Aorta (tissue), 5 donors: ENCODE measurements around the gene HOXB2. TPM values are rescaled to one million over a fixed set of nuclear protein-coding genes. Genes with fewer than 3 reads are reported as not detected.

ENCODE experiments used
- ATAC-seq: fragments of 200-7000 bp; cut with Tn5 transposase; one replicate; pipeline ENCODE4 v1.9.1; 2022; ENCODE audit warnings: moderate library complexity; ENCODE audit not compliant: low FRiP score
- DNase-seq, 2 donors: peaks; one replicate each; pipeline ENCODE4 v3.0.0-alpha.2; 2020
- H3K27ac ChIP-seq, 2 donors: one replicate each; pipeline ENCODE4 v1.5.1; 2013; ENCODE audit warnings: low read length in 2 of 2, mild to moderate bottlenecking in 2 of 2, moderate library complexity in 2 of 2, control low read depth in 1 of 2, inconsistent platforms in 1 of 2, low read depth in 1 of 2
- H3K27me3 ChIP-seq, 2 donors: one replicate each; pipeline ENCODE4 v1.6.1; 2013; ENCODE audit warnings: control low read depth in 1 of 2, low read length in 1 of 2, mild to moderate bottlenecking in 1 of 2, moderate library complexity in 1 of 2; ENCODE audit not compliant: insufficient read depth in 2 of 2, control insufficient read depth in 1 of 2
- H3K36me3 ChIP-seq, 2 donors: one replicate each; pipeline ENCODE4 v1.6.1; 2013; ENCODE audit warnings: control low read depth in 1 of 2, low read length in 1 of 2, mild to moderate bottlenecking in 1 of 2; ENCODE audit not compliant: insufficient read depth in 2 of 2, control insufficient read depth in 1 of 2
- H3K4me1 ChIP-seq, 2 donors: one replicate each; pipeline ENCODE4 v1.6.1; 2013; ENCODE audit warnings: low read length in 2 of 2, control low read depth in 1 of 2, mild to moderate bottlenecking in 1 of 2, moderate library complexity in 1 of 2; ENCODE audit not compliant: insufficient read depth in 2 of 2, control insufficient read depth in 1 of 2
- H3K4me3 ChIP-seq, 2 donors: one replicate each; pipeline ENCODE4 v1.5.1; 2013; ENCODE audit warnings: low read length in 2 of 2, control low read depth in 1 of 2, mild to moderate bottlenecking in 1 of 2
- H3K9me3 ChIP-seq: one replicate; pipeline ENCODE4 v1.6.1; 2013; ENCODE audit warnings: mild to moderate bottlenecking, low read length; ENCODE audit not compliant: control insufficient read depth
- WGBS, 2 donors: extraction: QIAGEN DNeasy Blood & Tissue Kit; methylation state at CpG; one replicate each; pipeline ENCODE4 v1.1.7; 2013; 5-methylcytosine and 5-hydroxymethylcytosine counted together
- intact Hi-C, 2 donors: fragments of 100-400 bp; cut with DNase I; formaldehyde crosslinking; loops; one replicate each; pipeline versions ENCODE4 v1.14.2 to v1.15.0; 2022
- polyA plus RNA-seq, 2 donors: library from polyadenylated mRNA; stranded (reverse); fragments of 200-250 nt; gene quantifications; one replicate each; pipeline ENCODE4 v1.2.3, GENCODE V29; 2013
- total RNA-seq, 2 donors: library from RNA; stranded (reverse); fragmentation: NEBNext Ultra II Directional; extraction: Animal tissue kit (Norgen Biotek cat#: 25700); gene quantifications; one replicate each; pipeline ENCODE4 v1.2.1, GENCODE V29; 2021
- donor health status: healthy with polysubstance abuse.
- donor health status: Bipolar disorder and iron deficiency.
- donor health status: DM: no; HTN: no; CAD: no.
- donor health status: DM: no; HTN: no; CAD: no.
- donor health status: DM: yes; HTN: yes; CAD: no.

The HOXB2 gene
- total and polyA plus RNA-seq, 4 donors = 7.6 to 61.0 (median 31.2) TPM

DNA sequence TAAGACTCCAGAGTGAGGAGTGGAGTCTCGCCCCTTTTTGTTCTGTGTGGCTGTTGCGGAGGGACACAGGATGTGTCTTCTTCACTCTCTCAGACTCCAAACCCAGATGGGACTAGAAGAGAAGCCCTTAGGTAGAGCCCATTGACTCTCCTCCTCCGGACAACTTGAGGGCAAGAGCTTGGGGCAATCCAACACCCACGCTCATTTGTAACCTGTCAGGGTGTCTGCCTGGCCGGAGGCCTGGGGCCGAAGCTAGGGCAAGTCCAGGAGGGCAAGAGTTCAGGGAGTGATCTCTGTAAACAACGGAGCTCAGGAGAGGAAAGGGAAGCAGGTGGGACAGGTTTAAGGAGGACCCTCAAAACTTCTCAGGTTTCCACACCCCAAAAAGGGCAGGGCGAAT, 12.6 kb downstream of the HOXB2 start:
- H3K27ac ChIP-seq = no peak overlapping the region
- ATAC-seq = no peak
- H3K9me3 ChIP-seq = no peaks in the 10 kb centered on the region
- no peaks in the 10 kb centered on the region for H3K4me1 ChIP-seq
- intact Hi-C loops = no loop called here
- no peak for DNase-seq
- H3K36me3 ChIP-seq = no peaks in the 10 kb centered on the region
- 92 to 98% methylated on average over 8 of the region's 8 CpGs for WGBS, 2 donors
- no peak overlapping the region for H3K4me3 ChIP-seq
- H3K27me3 ChIP-seq = no peaks in the 10 kb centered on the region

DNA sequence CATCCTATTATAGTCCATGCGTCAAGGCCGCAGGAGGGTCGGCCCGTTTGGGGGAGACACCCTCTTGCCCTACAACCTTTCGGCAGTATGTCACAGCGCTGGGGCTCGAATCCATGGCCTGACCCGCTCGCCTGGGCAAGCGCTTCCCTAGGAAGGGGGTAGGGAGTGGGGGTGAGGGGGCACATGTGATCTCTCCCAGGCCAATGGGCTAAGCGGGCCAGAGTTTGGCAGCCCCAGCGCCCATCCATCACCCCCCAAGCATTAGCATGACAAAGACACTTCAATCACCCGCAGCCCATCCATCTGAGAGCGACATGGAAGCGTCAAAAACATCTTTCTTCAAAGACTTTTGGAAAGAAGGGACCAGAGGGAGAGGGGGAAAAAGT, 14.0 kb downstream of the HOXB2 start, which contains the start of gene HOXB1:
HOXB1 (minus strand) TSS at position 125 of the 386 bp plus-strand sequence; CDS start at position 18, 107 bp downstream.
- no peaks in the 10 kb centered on the region for H3K27me3 ChIP-seq
- ATAC-seq (no peak), DNase-seq (no peak)
- H3K4me3 ChIP-seq = no peak within 1 kb of the TSS
- H3K27ac ChIP-seq = no peak within 1 kb of the TSS
- H3K4me1 ChIP-seq = no peaks in the 10 kb centered on the region
- H3K36me3 ChIP-seq = no peaks in the 10 kb centered on the region
- intact Hi-C loops = no loop called here
- 83 to 89% methylated on average over 15 of the region's 15 CpGs for WGBS, 2 donors
- H3K9me3 ChIP-seq = no peaks in the 10 kb centered on the region

DNA sequence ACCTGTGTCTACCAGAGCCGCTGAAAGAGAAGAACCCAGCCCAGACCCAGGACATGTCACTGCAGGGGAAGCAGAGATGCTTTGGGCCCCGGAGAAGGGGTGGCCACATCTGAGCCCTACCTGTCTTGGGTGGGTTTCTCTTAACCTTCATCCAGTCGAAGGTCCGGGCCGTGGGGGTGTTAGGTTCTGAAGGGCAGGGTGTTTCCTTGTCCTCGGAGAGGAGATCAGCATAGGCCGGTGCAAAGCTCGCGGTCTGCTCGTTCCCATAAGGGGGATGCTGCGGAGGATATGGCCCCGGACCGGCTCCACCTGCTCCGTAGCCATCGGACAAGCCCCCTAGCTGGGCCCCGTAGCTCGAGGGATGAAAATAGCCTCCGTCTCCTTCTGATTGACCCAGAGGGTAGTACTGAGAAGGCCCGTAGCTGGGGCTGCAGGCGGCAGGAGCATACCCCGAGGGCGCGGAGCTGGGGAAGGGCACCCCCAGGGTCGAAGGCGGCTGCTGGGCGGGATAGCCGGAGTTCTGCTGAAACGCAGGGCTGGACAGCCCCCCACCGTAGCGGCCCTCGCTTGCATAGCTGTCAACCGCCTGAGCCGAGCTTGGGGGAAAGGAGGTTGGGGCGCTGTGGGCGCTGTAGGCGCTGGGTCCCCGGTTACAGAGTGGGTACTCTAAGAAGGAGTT, 14.6 kb downstream of the HOXB2 start:
- DNase-seq (no peak), ATAC-seq (no peak)
- Histone ChIP-seq H3K9me3 (no peaks in the 10 kb centered on the region), H3K4me1 (no peaks in the 10 kb centered on the region), H3K27me3 (no peaks in the 10 kb centered on the region), H3K4me3 (no peak overlapping the region), H3K36me3 (no peaks in the 10 kb centered on the region), H3K27ac (no peak overlapping the region)
- WGBS, 2 donors = 73 to 84% methylated on average over 37 of the region's 37 CpGs
- intact Hi-C loops = no loop called here

DNA sequence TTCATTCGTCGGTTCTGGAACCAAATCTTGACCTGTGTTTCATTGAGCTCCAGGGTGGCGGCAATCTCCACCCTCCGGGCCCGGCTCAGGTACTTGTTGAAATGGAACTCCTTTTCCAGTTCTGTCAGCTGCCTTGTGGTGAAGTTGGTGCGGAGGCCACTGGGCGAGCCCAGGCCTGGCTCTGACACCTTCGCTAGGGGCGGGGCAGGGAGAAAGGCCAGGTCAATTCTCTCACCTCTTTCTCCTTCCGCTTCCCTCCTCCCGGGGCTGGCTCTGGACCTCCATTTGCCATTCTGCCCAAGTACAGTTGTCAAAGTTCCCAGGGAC, 15.3 kb downstream of the HOXB2 start:
- WGBS, 2 donors = 95% methylated on average over 11 of the region's 11 CpGs
- Histone ChIP-seq H3K27ac (no peak overlapping the region), H3K36me3 (no peaks in the 10 kb centered on the region), H3K4me3 (no peak overlapping the region), H3K27me3 (no peaks in the 10 kb centered on the region), H3K9me3 (no peaks in the 10 kb centered on the region), H3K4me1 (no peaks in the 10 kb centered on the region)
- DNase-seq (no peak), ATAC-seq (no peak)
- intact Hi-C loops = no loop called here

DNA sequence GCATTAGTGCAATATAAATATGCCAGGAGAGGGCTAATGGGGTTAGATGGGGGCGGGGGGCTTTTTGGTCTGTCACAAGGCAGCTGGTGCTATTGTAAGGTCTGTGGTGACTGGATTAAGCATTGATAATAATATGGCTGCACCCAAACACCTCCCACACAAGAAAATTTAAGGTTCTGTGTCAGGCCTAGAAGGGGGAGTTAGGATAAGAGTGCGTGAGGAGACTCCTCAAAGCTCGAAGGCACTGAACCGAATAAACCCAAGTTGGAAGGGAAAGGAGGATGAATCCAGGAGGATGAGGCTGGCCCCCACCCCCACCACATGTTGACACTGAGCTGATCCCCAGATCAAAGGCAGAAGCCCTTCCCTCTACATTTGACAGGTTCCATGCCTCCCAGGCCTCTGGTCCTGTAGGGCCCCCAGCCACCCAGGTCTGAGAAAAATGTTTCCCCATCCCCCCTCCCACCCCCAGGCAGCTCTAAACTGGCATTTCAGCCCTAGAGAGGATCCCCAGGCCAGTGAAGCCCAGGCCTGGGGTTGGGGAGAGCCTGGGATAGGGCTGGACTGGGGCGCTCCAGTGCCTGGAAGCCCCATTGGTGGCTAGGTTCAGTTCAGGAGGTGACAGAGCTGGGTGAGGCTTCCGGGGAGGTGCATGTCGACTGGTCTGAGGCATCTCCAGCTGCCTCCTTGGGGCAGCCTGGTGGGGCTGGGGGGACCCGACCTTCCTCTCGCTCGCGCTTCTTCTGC, 15.8 kb downstream of the HOXB2 start:
- DNase-seq = no peak
- Histone ChIP-seq H3K4me1 (no peaks in the 10 kb centered on the region), H3K27ac (no peak overlapping the region), H3K36me3 (no peaks in the 10 kb centered on the region), H3K9me3 (no peaks in the 10 kb centered on the region), H3K4me3 (no peak overlapping the region), H3K27me3 (no peaks in the 10 kb centered on the region)
- no peak for ATAC-seq
- intact Hi-C loops = no loop called here
- 94 to 97% methylated on average over 11 of the region's 11 CpGs for WGBS, 2 donors

DNA sequence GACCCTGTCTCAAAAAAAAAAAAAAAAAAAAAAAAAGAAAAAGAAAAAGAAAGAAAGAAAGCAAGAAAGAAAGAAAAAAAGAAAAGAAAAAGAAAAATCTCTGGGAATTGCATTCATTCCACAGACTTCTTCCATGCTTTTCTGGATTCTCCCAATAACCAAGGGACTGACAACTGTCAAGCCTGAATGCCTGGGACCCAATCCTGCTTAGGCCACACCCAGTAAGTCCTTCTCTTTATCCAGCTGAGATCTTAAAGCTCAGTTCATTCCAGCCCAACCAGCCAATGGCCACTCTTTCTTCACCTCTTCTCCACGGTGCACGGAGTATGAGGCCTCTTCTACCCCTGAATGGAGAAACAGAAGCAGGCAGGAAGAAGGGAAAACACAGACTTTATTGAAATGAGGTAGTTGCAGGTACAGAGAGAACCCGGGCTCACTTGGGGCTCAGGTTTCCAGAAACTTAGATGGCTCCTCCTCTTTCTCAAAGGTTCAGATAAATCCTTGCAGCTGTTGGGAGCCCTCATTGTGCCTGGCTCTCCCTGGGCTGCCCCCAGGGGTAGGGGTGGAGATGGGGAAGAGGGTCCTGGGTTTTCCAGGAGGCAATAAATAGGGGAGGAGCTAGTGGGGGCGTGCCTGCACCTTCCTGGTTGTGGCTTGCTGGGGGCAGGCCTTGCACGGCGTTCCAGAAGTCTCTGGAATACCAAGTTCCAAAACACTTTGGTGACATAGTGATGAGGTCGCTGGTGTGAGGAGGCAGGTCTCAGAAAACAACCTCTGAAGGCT, 16.6 kb downstream of the HOXB2 start:
- Histone ChIP-seq H3K27ac (no peak overlapping the region), H3K4me3 (no peak overlapping the region), H3K36me3 (no peaks in the 10 kb centered on the region), H3K27me3 (no peaks in the 10 kb centered on the region), H3K4me1 (no peaks in the 10 kb centered on the region), H3K9me3 (no peaks in the 10 kb centered on the region)
- DNase-seq (no peak), ATAC-seq (no peak)
- intact Hi-C loops = no loop called here
- 85 to 88% methylated on average over 7 of the region's 7 CpGs for WGBS, 2 donors

DNA sequence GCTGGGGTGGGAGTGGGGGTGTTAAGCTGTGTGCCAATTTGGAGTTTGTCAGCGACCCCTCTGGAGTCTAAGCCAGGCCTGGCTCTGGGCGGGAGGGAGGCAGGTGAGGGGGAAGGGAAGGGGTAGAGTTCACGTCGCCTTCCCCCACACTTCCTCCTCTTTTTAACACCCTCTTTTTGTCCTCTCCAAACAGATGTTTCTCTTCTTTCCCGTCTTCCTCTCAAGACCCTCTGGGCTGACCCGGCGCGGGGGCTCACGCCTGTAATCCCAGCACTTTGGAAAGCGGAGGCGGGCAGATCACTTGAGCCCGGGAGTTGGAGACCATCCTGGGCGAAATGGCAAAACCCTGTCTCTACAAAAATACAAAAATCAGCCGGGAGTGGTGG, 17.4 kb downstream of the HOXB2 start:
- Histone ChIP-seq H3K27ac (no peak overlapping the region), H3K4me3 (no peak overlapping the region), H3K9me3 (no peaks in the 10 kb centered on the region), H3K4me1 (no peaks in the 10 kb centered on the region), H3K36me3 (no peaks in the 10 kb centered on the region), H3K27me3 (no peaks in the 10 kb centered on the region)
- DNase-seq (no peak), ATAC-seq (no peak)
- 79 to 82% methylated on average over 14 of the region's 14 CpGs for WGBS, 2 donors
- intact Hi-C loops = no loop called here

DNA sequence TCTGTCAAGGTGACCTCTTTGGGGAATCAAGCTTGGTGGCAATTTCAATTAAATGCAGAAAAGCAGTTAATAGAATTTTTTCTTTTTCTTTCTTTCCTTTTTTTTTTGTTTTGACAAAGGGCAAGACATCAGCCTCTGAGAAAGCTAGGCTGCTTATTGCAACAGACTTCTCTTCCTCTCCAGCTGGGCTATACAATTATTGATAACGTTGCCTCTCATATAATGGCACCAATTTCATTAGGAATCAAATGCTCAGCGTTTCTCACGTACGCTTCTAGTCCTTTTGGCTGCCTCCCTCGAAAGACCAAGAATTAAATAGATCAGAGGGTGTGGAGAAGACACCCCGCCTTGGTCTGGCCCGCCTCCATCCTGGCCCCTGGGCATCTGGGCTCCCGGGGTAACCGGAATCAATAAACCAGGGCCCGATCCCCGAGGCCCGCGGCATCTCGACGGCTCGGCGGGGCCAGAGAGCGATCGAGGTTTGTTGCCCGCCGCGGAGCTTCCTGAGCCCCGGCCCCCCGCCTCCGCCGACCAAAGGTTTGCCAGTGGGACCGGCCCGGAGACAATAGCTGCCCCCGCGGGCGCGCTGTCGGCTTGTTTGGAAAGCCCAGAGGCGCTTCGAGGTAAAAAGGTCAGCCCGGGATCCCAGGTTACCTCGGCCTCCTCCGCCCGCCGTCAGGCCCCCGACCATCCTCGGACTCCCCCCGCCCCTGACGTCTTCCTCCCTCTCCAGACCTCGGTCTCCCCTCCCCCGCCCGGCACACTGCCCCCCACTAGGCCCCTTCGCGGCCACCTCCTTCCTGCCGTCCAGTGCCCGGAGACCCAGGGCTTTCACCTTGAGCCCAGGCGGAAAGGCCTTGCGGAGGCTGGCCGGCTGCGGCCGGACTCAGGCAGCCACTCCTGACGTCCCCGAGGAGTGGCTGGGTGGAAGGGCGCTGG, 18.0 kb downstream of the HOXB2 start:
- no peaks in the 10 kb centered on the region for H3K36me3 ChIP-seq
- no peak overlapping the region for H3K27ac ChIP-seq
- H3K9me3 ChIP-seq = no peaks in the 10 kb centered on the region
- no peak overlapping the region for H3K4me3 ChIP-seq
- H3K27me3 ChIP-seq = no peaks in the 10 kb centered on the region
- DNase-seq (no peak), ATAC-seq (no peak)
- 39 to 49% methylated on average over 46 to 59 of the region's 59 CpGs for WGBS, 2 donors
- H3K4me1 ChIP-seq = no peaks in the 10 kb centered on the region
- intact Hi-C loops = no loop called here
